Right atrium auricular region (tissue), 2 donors: Measurements from ENCODE around the gene OGDHL. TPM values are rescaled to one million over a fixed set of nuclear protein-coding genes. Genes with fewer than 3 reads are reported as not detected.

ENCODE experiments used
- DNase-seq: peaks from one replicate; pipeline ENCODE4 v3.0.0-alpha.2; 2019; ENCODE audit warnings: low spot score
- H3K27ac ChIP-seq, 2 donors: fragments of 200-600 bp; sonication (generic); 1 replicate in 1 of 2; 2 replicates in 1 of 2; pipeline ENCODE4 v1.5.1; 2016 to 2019
- H3K27me3 ChIP-seq, 2 donors: fragments of 200-600 bp; sonication (generic); one replicate each; pipeline versions ENCODE4 v1.5.1 to v1.6.0; 2017 to 2019
- H3K36me3 ChIP-seq: fragments of 200-600 bp; sonication (generic); one replicate; pipeline ENCODE4 v1.5.1; 2016
- H3K4me1 ChIP-seq, 2 donors: fragments of 200-600 bp; sonication (generic); one replicate each; pipeline versions ENCODE4 v1.5.1 to v1.6.0; 2017 to 2019
- H3K4me3 ChIP-seq, 2 donors: fragments of 200-600 bp; sonication (generic); 1 replicate in 1 of 2; 2 replicates in 1 of 2; pipeline ENCODE4 v1.5.1; 2017 to 2019; ENCODE audit warnings: mild to moderate bottlenecking in 1 of 2, moderate library complexity in 1 of 2
- H3K9me3 ChIP-seq, 2 donors: fragments of 200-600 bp; sonication (generic); one replicate each; pipeline ENCODE4 v1.5.1; 2019
- CTCF ChIP-seq, 2 donors: fragments of 200-600 bp; sonication (generic); IDR thresholded peaks; one replicate each; pipeline ENCODE4 v1.5.1; 2019; ENCODE audit warnings: antibody characterized with exemption in 2 of 2
- total RNA-seq, 2 donors: library from RNA; depleted of rRNA; stranded (reverse); fragments of >200 nt; gene quantifications; one replicate each; pipeline ENCODE4 v1.1.0, GENCODE V29; 2016

Gene OGDHL
- total RNA-seq, 2 donors from 2014 or later: 5.2 to 6.4 TPM

DNA sequence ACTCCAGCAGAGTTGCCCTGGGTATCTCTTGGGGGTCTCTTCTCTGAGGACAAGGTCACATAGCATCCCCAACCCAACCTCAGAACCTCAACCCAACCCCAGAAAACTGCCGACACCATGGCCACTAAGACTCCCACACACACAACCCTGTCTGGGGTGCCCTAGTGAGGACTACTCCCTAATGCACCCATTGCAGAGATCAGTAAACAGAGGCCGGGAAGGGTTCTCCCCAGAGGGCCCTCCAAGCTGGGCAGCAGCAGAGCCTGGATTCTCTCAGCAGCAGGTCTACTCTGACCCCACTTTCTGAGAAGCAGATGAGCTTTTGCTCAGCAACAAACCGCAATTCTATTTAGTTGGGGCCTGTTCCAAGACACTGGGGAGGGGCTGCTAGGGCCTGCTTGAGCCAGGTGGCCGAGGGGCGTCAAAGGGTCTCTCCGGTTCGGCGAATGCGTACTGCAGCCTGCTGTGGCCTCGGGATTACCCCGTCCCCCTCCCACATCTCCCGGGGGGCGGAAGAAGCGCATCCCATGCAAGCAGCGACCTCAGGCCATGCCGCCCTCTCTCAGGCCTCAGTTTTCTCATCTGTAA lies 828 bp downstream of the OGDHL start:
- H3K36me3 ChIP-seq: no peaks in the 10 kb centered on the region
- no peak overlapping the region for H3K27ac ChIP-seq
- DNase-seq: no peak
- peak overlapping the region; percentile 51 to 58 for H3K4me3 ChIP-seq
- no peak for TF ChIP-seq CTCF (IDR thresholded peaks at IDR 0.05)
- H3K9me3 ChIP-seq: peaks cover 0 to 2% of the 10 kb centered on the region in 2 donors
- H3K4me1 ChIP-seq: peaks cover 0 to 12% of the 10 kb centered on the region in 2 donors
- H3K27me3 ChIP-seq: no peaks in the 10 kb centered on the region

DNA sequence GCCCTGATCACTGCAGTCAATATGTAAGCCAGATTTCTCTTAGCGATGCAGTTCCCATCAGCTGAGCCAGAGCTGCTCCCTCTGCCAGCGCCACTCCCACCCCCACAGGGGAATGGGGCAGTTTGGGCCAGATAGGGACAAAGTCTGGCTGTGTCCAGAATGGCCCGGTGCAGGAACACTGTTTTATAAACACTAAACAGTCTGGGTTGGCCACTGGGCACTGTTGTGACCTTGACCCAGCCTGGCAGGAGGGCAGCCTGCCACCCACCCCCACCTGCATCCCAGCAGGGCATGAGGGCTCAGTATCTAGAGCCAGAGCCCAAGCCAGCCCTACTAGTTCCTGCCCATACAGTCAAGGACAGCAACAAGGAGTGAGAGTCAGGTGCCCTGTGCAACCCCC lies 1.3 kb downstream of the OGDHL start:
- no peak overlapping the region for H3K27ac ChIP-seq

GRCh38 chr10:49759787-49760551 lies 2.2 kb downstream of the OGDHL start:
- no peak for TF ChIP-seq CTCF (IDR thresholded peaks at IDR 0.05)
- no peaks in the 10 kb centered on the region for H3K27me3 ChIP-seq
- peaks cover 0 to 12% of the 10 kb centered on the region in 2 donors for H3K4me1 ChIP-seq
- H3K4me3 ChIP-seq: no peak overlapping the region
- no peak for DNase-seq
- no peaks in the 10 kb centered on the region for H3K9me3 ChIP-seq
- no peaks in the 10 kb centered on the region for H3K36me3 ChIP-seq
- H3K27ac ChIP-seq: no peak overlapping the region

More for the DNA sequence above, 1.3 kb downstream of the OGDHL start:
- TF ChIP-seq CTCF (IDR thresholded peaks at IDR 0.05): no peak
- no peaks in the 10 kb centered on the region for H3K27me3 ChIP-seq
- no peak overlapping the region for H3K4me3 ChIP-seq
- DNase-seq: no peak
- H3K36me3 ChIP-seq: no peaks in the 10 kb centered on the region
- H3K4me1 ChIP-seq: peaks cover 0 to 12% of the 10 kb centered on the region in 2 donors
- H3K9me3 ChIP-seq: no peaks in the 10 kb centered on the region

- H3K27ac ChIP-seq: no peak overlapping the region
- no peak for DNase-seq
- peaks cover 0 to 12% of the 10 kb centered on the region in 2 donors for H3K4me1 ChIP-seq
- no peaks in the 10 kb centered on the region for H3K36me3 ChIP-seq
- no peaks in the 10 kb centered on the region for H3K9me3 ChIP-seq
- H3K4me3 ChIP-seq: no peak overlapping the region
- no peaks in the 10 kb centered on the region for H3K27me3 ChIP-seq
- no peak for TF ChIP-seq CTCF (IDR thresholded peaks at IDR 0.05)
These were observed 3.7 kb downstream of the OGDHL start for GRCh38 chr10:49758249-49758930.

DNA sequence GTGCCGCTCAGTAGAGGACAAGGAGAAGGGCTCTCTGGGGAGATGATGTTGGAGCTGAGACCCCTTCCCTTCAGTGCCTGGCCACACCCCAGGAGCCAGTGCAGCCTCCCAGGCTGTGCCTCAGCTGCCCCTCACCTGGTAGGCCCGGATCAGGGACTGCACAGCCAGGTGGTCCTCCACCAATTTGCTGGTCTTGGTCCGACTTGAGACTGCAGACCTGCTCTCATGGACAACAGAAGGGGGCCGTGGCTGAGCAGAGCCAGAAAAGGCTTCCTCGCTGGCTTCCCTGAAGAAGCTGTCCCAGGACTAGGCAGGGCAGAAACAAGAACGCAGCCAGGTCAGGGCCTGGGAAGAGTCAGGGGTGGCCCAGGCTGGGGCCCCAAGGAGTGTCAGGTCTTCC lies 5.5 kb downstream of the OGDHL start:
- DNase-seq: no peak
- Histone ChIP-seq H3K4me1 (peaks cover 0 to 3% of the 10 kb centered on the region in 2 donors), H3K27ac (no peak overlapping the region), H3K4me3 (no peak overlapping the region), H3K36me3 (no peaks in the 10 kb centered on the region), H3K27me3 (no peaks in the 10 kb centered on the region), H3K9me3 (no peaks in the 10 kb centered on the region)
- no peak for TF ChIP-seq CTCF (IDR thresholded peaks at IDR 0.05)
